ENCODE measurements around the gene OR52E8.
A peak's percentile ranks its signal among the peaks of the same experiment; 100 is the strongest.

The OR52E8 gene

DNA sequence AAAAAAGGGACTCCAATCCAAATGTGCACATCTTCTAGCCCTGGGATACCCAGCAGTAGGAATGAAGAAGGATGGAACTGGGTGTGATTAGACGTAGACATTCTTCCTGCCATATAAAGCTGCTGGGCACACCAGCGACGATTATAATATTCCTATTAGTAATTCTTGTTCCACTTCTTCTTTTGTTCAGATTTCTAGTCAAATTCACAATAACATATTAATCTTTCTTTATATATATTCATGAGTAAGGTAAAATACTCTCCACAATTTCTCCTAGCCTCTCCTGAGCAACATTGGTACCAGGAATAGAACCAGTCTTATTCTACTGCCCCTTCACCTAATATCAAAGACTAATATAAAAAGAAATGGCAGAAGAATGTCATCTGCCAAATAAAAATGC is at the start of gene OR52E8:
Gene OR52E8, minus strand, starts transcription at position 101 of the 400 bp plus-strand sequence. Its CDS starts 0 bp downstream, at position 101.
- DNase-seq (ENCODE audit: low read depth): no peak

DNA sequence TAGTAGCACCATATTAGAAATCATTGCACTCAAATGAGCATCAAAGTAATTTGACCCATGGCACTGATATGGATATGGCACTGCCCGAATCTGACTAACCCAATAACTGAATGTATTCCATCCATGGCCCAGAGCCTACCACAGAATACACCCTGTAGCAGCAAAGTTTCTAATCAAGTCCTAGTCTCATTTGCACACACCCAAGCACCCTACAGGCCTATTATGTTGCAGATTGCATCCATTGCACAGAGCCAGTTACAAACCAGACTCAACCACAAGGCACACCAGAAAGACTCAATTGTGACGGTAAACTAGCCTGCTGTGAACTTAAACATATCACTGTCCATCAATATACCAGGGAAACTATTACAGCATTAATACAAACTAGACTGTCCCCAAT is 42.0 kb upstream of the OR52E8 start:
- DNase-seq (ENCODE audit: low read depth): no peak

DNA sequence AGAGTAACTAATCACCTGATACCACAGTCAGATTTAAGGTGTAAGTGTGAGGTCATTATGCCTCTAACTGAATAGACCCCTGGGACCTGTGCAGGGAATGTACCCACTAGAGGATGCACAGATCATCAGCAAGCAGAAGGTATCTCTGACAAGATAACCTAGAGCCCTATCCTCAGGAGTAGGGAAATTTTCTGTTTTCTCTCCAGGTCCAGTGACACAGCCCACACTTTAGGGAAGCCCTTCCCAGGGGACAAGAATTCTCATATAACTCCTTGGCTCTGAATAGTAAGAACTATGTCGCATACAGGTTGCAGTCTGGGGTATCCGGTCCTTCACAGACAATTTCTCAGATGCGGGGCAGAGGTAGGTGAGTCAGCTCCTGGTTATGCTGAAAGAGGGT is 35.4 kb upstream of the OR52E8 start, which contains the start of gene OR52E5:
Gene OR52E5, plus strand, starts transcription at position 301 of the 400 bp plus-strand sequence. CDS start 7,569 bp downstream, outside the sequence.
- DNase-seq (ENCODE audit: low read depth): no peak

DNA sequence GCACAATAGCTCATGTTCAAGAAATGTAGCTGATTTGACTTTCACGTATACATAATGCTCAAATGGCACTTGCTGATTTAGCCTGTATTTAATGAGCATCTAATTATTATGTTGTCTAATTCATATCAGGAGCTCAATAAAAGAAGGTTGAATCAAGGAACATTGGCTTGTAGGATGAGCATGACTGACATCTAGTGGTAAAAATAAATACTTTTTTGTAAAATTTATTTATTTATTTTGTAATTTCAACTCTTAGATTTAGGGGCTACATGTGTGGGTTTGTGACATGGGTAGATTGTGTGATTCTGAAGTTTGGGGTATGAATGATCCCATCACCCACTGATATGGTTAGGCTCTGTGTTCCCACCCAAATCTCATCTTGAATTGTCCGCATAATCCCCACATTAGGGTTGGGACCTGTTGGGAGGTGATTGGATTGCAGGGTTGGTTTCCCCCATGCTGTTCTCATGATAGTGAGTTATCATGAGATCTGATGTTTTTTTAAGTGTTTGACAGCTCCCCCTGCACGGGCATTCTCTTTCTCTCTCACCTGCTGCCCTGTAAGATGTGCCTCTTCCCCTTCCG is 33.8 kb upstream of the OR52E8 start:
- no peak for DNase-seq (ENCODE audit: low read depth)

DNA sequence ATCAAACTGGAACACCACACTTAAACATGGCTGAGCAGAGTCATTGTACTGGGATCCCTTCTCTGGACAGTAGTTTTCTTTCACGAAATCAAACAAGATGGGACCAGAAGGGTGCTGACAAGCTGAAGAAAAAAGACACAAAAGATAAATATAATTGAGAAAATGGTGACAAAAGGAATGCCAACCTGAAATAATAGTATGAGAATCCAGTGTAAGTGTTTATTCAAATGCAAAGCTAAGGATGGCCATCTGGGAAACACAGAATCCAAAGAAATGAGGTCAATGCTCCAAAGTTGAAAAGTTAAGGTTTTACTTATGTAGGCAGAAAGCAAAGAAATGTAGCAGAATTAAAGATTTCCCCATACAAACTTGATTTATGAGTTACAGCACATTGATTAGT is 30.2 kb upstream of the OR52E8 start:
- no peak for DNase-seq (ENCODE audit: low read depth)

DNA sequence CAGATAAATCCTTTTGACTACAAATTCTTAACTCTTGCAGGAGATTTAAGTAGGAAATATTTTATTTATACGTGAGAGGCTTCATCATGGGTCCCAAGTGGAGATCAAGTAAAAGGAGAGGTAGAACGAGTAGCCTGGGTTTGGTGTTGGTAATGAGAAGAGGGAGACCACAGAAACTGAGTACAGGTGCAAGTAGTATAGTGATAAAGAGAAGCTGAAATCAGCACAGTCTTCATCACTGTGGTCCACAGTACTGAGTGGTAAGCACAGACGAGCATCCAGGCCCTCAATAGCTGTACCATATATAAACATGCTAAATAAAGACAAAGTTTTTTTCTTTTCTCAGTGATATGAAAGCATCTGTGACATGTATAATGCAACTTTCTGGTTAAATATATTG is 29.7 kb upstream of the OR52E8 start:
- no peak for DNase-seq (ENCODE audit: low read depth)

DNA sequence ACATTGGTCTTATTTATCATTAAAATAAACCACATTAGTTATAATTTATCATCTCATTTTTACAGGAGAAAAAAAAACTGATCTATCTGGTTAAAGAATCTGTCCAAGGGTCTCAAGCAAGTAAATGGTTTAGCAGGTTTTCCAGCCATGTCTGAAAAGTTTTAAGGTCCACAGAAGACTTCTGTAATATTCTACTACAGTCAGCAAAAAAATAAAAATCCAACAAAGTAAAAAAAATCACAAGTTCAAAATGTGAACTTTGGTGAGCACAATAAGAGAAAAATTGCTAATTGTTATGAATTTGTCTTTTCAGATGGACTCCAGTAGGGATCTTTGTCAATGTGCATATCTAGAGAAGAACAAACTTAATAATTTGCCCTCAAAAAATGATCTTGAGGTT is 24.3 kb upstream of the OR52E8 start:
- no peak for DNase-seq (ENCODE audit: low read depth)

DNA sequence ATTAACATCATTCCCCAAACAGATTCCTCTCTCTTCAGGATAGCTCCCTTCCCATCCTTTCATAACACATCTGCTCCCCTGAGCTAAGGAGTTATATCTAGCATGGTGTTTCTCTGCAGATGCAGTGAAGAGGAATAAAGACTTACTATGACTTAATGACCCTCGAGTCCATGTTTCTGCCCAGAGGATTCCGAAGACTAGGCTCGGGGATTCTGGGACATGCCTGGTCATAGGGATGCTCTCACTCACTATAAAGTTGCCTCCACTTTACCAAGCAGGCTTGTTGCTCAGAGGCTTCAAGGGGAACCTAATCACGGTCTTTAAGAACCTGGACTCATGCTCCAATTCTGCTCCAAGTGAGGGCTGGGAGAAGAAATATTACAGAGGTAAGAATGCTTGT is 22.8 kb upstream of the OR52E8 start, which contains the start of gene OR52E4:
Gene OR52E4, plus strand, starts transcription at position 301 of the 400 bp plus-strand sequence. CDS start 3,664 bp downstream, outside the sequence.
- no peak for DNase-seq (ENCODE audit: low read depth)

DNA sequence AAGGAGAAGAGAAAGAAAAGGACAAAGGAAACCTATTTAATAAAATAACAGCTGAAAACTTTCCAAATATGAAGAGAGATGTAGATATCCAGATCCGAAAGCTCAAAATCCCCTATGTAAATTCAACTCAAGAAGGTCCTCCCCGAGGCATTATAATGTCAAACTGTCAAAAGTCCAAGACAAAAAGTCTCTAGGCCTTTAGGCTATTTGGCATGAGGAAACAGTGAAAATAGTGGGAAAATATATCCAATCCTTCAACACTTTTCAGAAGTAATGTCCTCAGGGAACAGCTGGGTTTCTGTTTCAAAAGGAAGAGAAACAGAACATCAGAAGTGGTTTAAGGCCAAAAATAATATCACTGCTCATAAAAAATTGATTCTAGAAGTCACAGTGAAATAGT is 21.1 kb upstream of the OR52E8 start:
- DNase-seq (ENCODE audit: low read depth): no peak

DNA sequence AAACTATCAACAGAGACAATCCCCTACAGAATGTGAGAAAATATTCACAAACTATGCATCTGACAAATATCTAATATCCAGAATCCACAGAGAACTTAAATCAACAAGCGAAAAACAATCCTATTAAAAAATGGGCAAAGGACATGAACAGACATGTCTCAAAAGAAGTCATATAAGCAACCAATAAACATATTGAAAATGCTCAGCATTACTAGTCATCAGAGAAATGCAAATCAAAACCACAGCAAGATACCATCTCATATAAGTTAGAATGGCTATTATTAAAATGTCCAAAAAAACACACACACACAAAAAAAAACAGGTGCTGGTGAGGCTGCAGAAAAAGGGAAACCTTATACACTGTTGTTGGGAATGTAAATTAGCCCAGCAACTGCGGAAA is 8.3 kb upstream of the OR52E8 start:
- no peak for DNase-seq (ENCODE audit: low read depth)

DNA sequence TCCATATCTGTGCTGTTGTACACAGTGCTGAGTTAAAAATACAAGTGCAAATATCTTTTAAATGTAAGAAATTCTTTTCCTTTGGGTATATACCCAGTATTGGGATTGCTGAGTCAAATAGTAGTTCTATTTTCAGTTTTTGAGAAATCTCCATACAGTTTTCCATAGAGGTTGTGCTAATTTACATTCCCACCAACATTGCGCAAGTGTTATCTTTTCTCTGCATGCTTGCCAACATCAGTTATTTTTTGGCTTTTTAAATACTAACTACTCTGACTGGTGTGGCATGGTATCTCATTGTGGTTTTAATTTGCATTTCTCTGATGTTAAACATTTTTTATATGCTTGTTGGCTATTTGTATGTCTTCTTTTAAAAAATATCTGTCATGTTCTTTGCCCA is 6.5 kb downstream of the OR52E8 start:
- DNase-seq (ENCODE audit: low read depth): no peak

DNA sequence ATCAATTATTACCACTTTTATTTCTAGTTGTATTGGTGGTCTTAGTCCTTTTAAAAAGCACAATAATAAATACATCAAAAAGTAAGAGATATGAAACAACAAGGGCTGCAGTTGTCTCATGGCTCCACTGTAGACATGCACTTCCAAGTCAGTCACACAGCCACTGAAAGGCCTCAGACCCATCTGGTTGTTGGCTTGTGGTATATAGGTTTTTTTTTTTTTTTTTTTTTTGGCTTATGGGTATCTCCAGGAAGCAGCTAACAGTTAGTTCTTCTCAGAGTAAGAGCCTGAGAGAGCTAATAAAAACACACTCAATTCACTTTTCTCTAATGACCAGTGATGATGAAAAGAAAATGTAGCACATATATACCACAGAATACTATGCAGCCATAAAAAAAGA is 9.8 kb downstream of the OR52E8 start:
- no peak for DNase-seq (ENCODE audit: low read depth)

DNA sequence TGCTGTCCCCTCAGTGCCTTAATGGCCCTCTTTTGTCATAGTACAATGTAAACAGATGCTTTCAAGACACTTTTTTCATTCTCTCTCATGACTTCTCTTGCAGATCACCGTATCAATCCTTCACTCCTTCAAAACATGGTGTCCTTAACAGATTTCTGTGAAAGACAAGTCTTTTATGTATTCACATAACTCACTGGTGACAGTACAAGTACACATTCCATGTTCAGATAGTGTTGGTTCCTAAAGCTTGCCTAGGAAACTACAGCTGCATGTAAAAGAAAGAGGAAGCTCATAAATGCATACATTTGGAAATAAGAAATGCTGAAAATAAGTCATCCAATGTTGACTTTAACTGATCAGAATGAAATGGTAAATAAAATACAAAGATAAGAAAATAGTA is 10.8 kb downstream of the OR52E8 start:
- no peak for DNase-seq (ENCODE audit: low read depth)

DNA sequence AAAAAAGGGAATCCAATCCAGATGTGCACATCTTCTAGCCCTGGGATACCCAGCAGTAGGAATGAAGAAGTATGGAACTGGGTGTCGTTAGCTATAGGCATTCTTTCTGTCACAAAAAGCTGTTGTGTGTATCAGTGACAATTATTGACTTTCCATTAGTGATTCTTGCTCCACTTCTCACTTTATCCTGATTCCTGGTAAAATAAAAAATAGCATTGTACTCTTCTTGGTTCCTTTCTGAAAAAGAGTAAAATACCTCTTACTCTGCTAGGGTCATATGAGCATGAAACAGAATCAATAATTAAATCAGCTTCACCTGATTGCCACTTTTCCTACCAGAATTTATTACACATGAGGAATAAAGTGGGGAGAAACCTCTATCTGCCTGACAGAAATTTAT is 15.7 kb downstream of the OR52E8 start, which contains the start of gene OR52E6:
Gene OR52E6, minus strand, starts transcription at position 101 of the 400 bp plus-strand sequence. Its CDS starts 0 bp downstream, at position 101.
- DNase-seq (ENCODE audit: low read depth): no peak

DNA sequence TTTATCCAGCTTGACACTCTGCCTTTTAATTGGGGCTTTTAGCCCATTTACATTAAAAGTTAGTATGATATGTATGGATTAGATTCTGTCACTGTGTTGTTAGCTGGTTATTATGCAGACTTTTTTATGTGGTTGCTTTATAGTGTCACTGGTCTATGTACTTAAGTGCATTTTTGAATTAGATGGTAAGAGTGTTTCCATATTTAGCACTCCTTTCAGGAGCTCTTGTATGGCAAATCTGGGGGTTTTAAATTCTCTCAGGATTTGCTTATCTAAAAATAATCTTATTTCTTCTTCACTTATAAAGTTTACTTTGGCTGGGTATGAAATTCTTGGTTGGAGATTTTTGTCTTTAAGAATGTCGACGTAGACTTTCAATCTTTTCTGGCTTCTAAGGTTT is 19.8 kb downstream of the OR52E8 start:
- no peak for DNase-seq (ENCODE audit: low read depth)

DNA sequence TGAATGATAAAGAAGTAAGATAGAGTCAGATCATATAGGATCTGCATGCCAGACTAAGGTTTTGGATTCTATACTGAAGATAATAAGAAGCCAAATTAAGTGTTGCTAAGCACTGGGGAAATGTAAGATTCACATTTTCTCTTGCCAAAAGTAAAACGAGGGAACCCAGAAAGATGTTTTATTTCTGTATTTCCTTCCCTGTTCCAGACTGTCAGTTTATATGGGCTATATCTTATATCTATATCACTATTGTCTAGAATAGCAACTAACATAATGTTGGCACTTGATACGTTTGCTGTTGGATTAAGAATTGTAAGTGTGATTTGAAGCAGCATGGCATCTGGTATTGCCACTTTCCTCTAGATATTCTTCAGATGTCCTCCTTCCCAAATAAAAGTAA is 24.0 kb downstream of the OR52E8 start:
- no peak for DNase-seq (ENCODE audit: low read depth)

DNA sequence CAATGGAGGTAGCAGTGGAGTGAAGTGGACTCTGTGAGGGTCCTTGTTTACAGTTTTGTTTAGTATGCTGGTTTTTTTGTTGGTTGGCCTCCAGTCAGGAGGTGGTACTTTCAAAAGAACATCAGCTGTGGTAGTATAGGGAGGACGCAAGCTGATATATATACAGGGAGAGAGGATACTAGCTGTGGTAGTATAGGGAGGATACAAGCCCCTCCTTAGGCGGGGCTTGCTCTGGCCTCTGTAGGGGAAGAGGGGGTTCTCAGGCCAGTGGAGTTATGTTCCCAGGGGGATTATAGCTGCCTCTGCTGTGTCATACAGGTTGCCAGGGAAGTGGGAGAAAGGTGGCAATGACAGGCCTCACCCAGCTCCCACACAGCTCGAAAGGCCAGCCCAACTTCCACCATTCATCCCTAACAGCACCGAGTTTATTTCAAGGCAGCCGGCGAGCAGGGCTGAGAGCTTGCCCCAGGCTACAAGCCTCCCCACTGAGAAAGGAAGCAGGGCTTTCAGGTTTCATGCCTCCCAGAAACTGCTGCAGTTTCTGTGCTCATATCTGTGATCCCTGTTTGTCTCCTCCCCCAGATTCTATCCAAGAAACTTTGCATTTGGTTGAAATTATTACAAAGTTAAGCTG is 26.2 kb downstream of the OR52E8 start:
- no peak for DNase-seq (ENCODE audit: low read depth)

DNA sequence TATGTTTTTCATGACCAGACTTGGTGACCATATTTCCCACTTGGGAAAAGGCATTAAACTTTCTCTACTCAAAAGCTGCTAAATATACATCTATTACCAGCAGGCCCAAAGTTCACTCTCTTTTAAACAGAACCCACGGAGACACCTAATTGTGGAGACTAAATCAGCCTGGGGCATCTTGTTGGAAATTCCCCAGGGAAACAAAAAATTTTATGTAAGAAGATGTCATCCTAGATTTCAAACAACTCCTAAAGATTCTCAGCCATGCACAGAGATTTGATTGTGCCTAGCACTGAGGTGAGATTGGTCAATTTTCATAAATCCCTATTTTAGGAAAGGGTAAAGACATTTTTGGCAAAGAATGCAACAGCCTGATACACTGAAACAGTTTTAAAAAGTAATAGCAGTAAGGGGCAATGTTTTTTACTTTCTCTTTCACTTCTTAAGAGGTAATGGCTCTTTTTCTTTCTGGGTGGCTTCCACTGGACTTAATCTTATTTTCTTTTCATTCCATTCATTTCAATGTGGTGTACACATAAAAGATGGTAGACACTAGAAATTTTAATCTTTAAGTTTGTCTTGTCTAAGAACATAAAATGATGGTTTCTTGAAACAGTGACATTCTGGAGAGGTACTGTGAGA is 39.1 kb downstream of the OR52E8 start:
- DNase-seq (ENCODE audit: low read depth): no peak

DNA sequence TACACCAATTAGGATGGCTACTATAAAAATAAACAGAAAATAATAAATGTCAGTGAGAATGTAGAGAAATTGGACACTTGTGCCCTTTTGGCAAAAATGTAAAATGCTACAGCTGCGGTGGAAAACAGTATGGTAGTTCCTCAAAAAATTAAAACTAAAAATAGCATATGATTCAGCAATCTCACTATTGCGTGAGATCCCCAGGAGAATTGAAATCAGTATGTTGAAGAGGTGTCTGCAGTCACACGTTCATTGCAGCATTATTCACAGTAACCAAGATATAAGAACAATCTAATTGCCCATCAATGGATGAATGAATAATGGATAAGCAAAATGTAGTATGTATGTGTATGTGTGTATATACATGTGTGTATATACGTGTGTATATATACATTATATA is 42.0 kb downstream of the OR52E8 start:
- DNase-seq (ENCODE audit: low read depth): no peak

DNA sequence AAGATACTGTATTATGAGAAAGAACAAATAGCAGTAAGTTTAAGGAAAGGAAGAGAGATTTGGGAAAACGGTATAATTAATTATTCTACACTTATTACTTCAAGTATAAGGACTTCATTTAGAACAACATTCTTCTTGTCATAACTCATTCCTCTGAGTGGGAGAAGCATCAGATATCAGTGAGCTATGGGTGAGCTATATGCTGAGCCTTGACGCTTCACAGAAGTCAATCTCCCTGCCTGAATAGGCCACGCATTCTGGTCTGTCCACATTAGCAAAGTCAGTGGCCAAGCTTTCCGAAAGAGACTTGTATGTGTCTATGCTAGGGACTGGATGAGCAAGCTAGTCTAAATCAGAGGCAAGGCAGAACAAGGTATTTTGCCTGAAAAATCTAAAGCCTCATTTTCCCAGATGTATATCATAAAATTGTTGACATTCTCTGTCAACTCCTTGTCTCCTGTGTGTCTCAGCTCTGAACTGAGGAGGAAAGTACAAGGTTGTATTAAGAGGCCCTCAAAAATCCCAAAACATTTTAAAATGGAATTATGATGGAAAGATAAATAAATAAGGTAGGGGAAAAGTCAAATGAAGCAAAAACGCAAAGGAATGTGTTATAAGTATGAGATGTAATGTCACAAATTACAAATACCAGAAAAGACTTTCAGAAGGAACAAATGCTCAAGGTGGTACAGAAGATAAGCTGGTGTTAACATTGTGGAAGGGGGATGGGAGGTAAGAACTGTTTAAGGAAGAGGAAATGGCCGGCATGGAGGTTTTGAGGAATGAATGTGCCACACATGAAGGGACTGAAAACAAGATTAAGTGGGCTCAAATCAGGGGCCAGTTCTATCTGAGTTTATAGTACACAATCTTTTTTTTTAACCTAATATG is 47.3 kb downstream of the OR52E8 start:
- no peak for DNase-seq (ENCODE audit: low read depth)

DNA sequence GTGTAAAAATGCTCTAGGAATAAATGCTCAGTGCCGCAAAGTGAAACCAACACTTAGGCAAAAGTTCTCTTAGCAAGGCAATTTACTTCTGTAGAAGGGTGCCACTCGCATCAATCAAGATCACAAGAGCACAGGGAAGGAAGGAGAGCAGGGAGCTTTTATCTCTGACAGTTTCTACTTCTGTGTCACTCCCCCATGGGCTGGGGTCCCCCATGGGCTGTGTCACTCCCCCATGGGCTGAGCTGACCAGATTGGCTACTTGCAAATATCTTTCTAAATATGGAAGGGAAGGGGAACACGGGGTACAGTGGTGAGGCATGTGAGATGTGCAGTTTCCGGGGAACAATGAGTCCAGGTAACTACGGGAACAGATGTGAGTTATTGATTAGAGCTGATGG is 48.4 kb downstream of the OR52E8 start:
- no peak for DNase-seq (ENCODE audit: low read depth)

DNA sequence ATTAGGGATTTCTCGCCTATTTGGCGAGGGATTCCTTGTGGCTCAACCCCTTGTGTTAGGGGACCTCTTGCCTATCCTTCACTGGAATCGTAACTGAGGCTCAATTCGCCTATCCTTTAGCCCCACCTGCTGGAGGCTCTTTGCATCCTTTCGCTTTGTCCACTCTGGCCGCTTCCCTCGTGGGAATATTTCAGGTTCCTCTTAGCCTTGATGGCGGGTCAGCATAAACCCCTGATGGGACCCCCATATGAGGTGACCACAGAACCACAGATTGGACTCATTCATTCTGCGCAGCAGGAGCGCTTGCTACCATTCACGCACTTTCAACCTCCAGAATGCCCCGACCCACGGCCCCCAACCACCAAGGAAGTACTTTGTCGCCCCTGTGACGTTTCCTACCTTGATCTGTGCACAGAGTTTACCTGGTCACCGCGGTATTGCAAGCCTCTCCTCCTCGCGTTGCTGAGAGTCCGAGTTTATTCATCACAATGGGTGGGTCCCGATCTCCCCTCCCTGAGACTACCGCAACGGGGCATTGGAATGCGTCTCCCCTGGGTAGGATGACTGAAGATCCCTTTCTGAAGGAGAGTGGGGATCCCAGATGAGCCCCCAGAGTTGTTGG is 48.9 kb downstream of the OR52E8 start, which contains the start of gene OR52N2:
Gene OR52N2, plus strand, starts transcription at position 425 of the 622 bp plus-strand sequence. CDS start 11,412 bp downstream, outside the sequence.
- peak; percentile 52 for DNase-seq (ENCODE audit: low read depth)
